ENCODE results near the gene SNAP47.

DNA sequence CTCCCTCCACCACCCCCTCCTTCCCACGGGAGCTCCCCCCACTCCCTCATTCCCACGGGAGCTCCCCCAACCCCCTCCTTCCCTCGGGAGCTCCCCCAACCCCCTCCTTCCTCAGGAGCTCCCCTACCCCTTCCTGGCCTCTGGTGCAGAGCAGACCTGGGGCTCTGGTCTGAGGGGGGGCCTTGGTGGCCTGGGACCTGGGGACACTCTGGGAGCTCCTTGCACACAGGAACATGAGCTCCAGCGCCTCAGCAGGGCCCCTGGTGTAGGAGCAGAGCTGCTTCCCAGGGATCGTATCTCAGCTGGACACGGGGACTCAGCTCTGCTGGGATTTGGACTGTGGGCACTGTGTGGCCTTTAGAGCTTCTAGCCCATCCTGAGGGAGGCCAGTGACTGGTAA, 60.5 kb downstream of the SNAP47 start:
- TF ChIP-seq, protein P1, sequence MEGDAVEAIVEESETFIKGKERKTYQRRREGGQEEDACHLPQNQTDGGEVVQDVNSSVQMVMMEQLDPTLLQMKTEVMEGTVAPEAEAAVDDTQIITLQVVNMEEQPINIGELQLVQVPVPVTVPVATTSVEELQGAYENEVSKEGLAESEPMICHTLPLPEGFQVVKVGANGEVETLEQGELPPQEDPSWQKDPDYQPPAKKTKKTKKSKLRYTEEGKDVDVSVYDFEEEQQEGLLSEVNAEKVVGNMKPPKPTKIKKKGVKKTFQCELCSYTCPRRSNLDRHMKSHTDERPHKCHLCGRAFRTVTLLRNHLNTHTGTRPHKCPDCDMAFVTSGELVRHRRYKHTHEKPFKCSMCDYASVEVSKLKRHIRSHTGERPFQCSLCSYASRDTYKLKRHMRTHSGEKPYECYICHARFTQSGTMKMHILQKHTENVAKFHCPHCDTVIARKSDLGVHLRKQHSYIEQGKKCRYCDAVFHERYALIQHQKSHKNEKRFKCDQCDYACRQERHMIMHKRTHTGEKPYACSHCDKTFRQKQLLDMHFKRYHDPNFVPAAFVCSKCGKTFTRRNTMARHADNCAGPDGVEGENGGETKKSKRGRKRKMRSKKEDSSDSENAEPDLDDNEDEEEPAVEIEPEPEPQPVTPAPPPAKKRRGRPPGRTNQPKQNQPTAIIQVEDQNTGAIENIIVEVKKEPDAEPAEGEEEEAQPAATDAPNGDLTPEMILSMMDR (IDR thresholded peaks at IDR 0.05): no peak
- TF ChIP-seq POLR2A (IDR thresholded peaks at IDR 0.05): no peak
